Epithelial cell of proximal tubule (primary cell): Measurements from ENCODE around the gene UNC93B1. TPM values are rescaled to one million over a fixed set of nuclear protein-coding genes. Genes with fewer than 3 reads are reported as not detected.

ENCODE experiments used
- DNase-seq: peaks from one replicate; pipeline ENCODE4 v3.0.0-alpha.2; 2011; ENCODE audit warnings: low read depth
- H3K4me3 ChIP-seq: 2 replicates; pipeline ENCODE4 v1.5.1; 2011; ENCODE audit warnings: low read depth, mild to moderate bottlenecking, low read length
- CTCF ChIP-seq: conservative IDR thresholded peaks from 2 replicates; pipeline ENCODE4 v1.5.1; 2012; ENCODE audit warnings: low read depth, mild to moderate bottlenecking, low read length
- total RNA-seq: library from RNA; depleted of rRNA; stranded (reverse); fragments of >200 nt; gene quantifications from 2 replicates; pipeline ENCODE4 v1.2.3, GENCODE V29; 2015

Gene UNC93B1
- total RNA-seq, 1 donor from 2014 or later: 16.3 TPM

GRCh38 chr11:68014947-68015447, 11.1 kb upstream of the UNC93B1 start:
- DNase-seq: no peak
- no peak for TF ChIP-seq CTCF
- peak overlapping the region; percentile 15 for H3K4me3 ChIP-seq

GRCh38 chr11:68014157-68014946, 10.5 kb upstream of the UNC93B1 start:
- no peak for DNase-seq
- TF ChIP-seq CTCF: no peak
- H3K4me3 ChIP-seq: peak overlapping the region; percentile 15

- TF ChIP-seq CTCF: no peak
- no peak for DNase-seq
- no peak overlapping the region for H3K4me3 ChIP-seq
Measured at GRCh38 chr11:68013611-68014156, 9.8 kb upstream of the UNC93B1 start.

- TF ChIP-seq CTCF: no peak
- no peak overlapping the region for H3K4me3 ChIP-seq
- peak; percentile 93 for DNase-seq
Measured at GRCh38 chr11:68012843-68013610, 9.1 kb upstream of the UNC93B1 start.

- no peak for DNase-seq
- no peak overlapping the region for H3K4me3 ChIP-seq
- no peak for TF ChIP-seq CTCF
Measured at GRCh38 chr11:68012044-68012842, 8.3 kb upstream of the UNC93B1 start.

GRCh38 chr11:68011051-68011943, 7.4 kb upstream of the UNC93B1 start:
- no peak for TF ChIP-seq CTCF
- no peak for DNase-seq
- peak overlapping the region; percentile 63 for H3K4me3 ChIP-seq
